Uterus (tissue), 4 donors: ENCODE data around the gene ALS2CL. TPM values are rescaled to one million over a fixed set of nuclear protein-coding genes. Genes with fewer than 3 reads are reported as not detected.

Experiments
- DNase-seq, 2 donors: peaks; one replicate each; pipeline ENCODE4 v3.0.0-alpha.2; 2019 to 2020
- H3K27ac ChIP-seq, 2 donors: fragments of 200-600 bp; sonication (generic); 1 replicate in 1 of 2; 2 replicates in 1 of 2; pipeline ENCODE4 v1.5.1; 2016 to 2018
- H3K27me3 ChIP-seq, 2 donors: fragments of 200-600 bp; sonication (generic); one replicate each; pipeline ENCODE4 v1.5.1; 2018 to 2019; ENCODE audit warnings: control low read depth in 1 of 2
- H3K36me3 ChIP-seq, 2 donors: fragments of 200-600 bp; sonication (generic); one replicate each; pipeline ENCODE4 v1.5.1; 2019; ENCODE audit warnings: control low read depth in 1 of 2
- H3K4me1 ChIP-seq, 2 donors: fragments of 200-600 bp; sonication (generic); one replicate each; pipeline ENCODE4 v1.5.1; 2018 to 2019; ENCODE audit warnings: control low read depth in 1 of 2
- H3K4me3 ChIP-seq, 2 donors: fragments of 200-600 bp; sonication (generic); 1 replicate in 1 of 2; 2 replicates in 1 of 2; pipeline ENCODE4 v1.5.1; 2018 to 2019; ENCODE audit warnings: mild to moderate bottlenecking in 1 of 2
- H3K9me3 ChIP-seq, 2 donors: fragments of 200-600 bp; sonication (generic); one replicate each; pipeline ENCODE4 v1.5.1; 2019; ENCODE audit warnings: control low read depth in 1 of 2
- CTCF ChIP-seq, 4 experiments: fragments of 200-600 bp in 2 of 4; fragments of 450-650 bp in 2 of 4; sonication (generic) in 2 of 4; IDR thresholded peaks; one replicate each; pipeline ENCODE4 v1.5.1; 2016 to 2019; ENCODE audit warnings: antibody characterized with exemption in 4 of 4, mild to moderate bottlenecking in 2 of 4, moderate library complexity in 1 of 4
- POLR2A ChIP-seq, 2 donors: fragments of 450-650 bp; IDR thresholded peaks; one replicate each; pipeline ENCODE4 v1.6.1; 2016; ENCODE audit warnings: antibody characterized with exemption in 2 of 2, mild to moderate bottlenecking in 1 of 2, moderate library complexity in 1 of 2
- intact Hi-C: fragments of 100-400 bp; cut with DNase I; formaldehyde crosslinking; loops from one replicate; pipeline ENCODE4 v1.15.1; 2023; ENCODE audit warnings: low total_unique reads
- total RNA-seq, 4 donors: library from RNA; depleted of rRNA in 3 of 4; stranded (reverse); fragments of >200 nt in 3 of 4; gene quantifications; one replicate each; pipeline versions ENCODE4 v1.1.0 to v1.2.4, GENCODE V29; 2014 to 2023
- donor health status: DM: yes; HTN: yes; CAD: no.

The ALS2CL gene
- total RNA-seq, 4 donors from 2014 or later = 15.7 to 75.3 (median 31.5) TPM

- no peak for TF ChIP-seq CTCF (IDR thresholded peaks at IDR 0.05)
- no peak for TF ChIP-seq POLR2A (IDR thresholded peaks at IDR 0.05)
- H3K4me3 ChIP-seq = no peak overlapping the region
- no peaks in the 10 kb centered on the region for H3K36me3 ChIP-seq
- no peaks in the 10 kb centered on the region for H3K9me3 ChIP-seq
- H3K27me3 ChIP-seq = no peaks in the 10 kb centered on the region
- no peak for DNase-seq
- no peak overlapping the region for H3K27ac ChIP-seq
- no peaks in the 10 kb centered on the region for H3K4me1 ChIP-seq
- intact Hi-C loops = no loop called here
Measured at GRCh38 chr3:46734773-46735172, 41.3 kb upstream of the ALS2CL start.

- Histone ChIP-seq H3K4me1 (no peaks in the 10 kb centered on the region), H3K4me3 (no peak overlapping the region), H3K27me3 (no peaks in the 10 kb centered on the region), H3K9me3 (no peaks in the 10 kb centered on the region), H3K27ac (no peak overlapping the region), H3K36me3 (no peaks in the 10 kb centered on the region)
- TF ChIP-seq POLR2A (IDR thresholded peaks at IDR 0.05) (no peak), CTCF (IDR thresholded peaks at IDR 0.05) (no peak)
- intact Hi-C loops = no loop called here
- no peak for DNase-seq
Measured at GRCh38 chr3:46733026-46733800, 39.7 kb upstream of the ALS2CL start.

- Histone ChIP-seq H3K4me3 (no peak overlapping the region), H3K4me1 (no peaks in the 10 kb centered on the region)
Measured at GRCh38 chr3:46731795-46732194, 38.3 kb upstream of the ALS2CL start.

GRCh38 chr3:46730819-46731218 is 37.3 kb upstream of the ALS2CL start:
- no peaks in the 10 kb centered on the region for H3K27me3 ChIP-seq
- H3K27ac ChIP-seq = no peak overlapping the region
- intact Hi-C loops = no loop called here
- no peak for DNase-seq
- TF ChIP-seq POLR2A (IDR thresholded peaks at IDR 0.05) (no peak), CTCF (IDR thresholded peaks at IDR 0.05) (no peak)
- H3K9me3 ChIP-seq = no peaks in the 10 kb centered on the region
- no peaks in the 10 kb centered on the region for H3K36me3 ChIP-seq
- H3K4me1 ChIP-seq = no peaks in the 10 kb centered on the region
- no peak overlapping the region for H3K4me3 ChIP-seq

More at GRCh38 chr3:46731795-46732194, 38.3 kb upstream of the ALS2CL start:
- no peak overlapping the region for H3K27ac ChIP-seq
- H3K36me3 ChIP-seq = no peaks in the 10 kb centered on the region
- intact Hi-C loops = no loop called here
- H3K27me3 ChIP-seq = no peaks in the 10 kb centered on the region
- H3K9me3 ChIP-seq = no peaks in the 10 kb centered on the region
- no peak for TF ChIP-seq POLR2A (IDR thresholded peaks at IDR 0.05)
- TF ChIP-seq CTCF (IDR thresholded peaks at IDR 0.05) = no peak
- DNase-seq = no peak

GRCh38 chr3:46729038-46729437 is 35.6 kb upstream of the ALS2CL start:
- intact Hi-C loops = no loop called here
- TF ChIP-seq POLR2A (IDR thresholded peaks at IDR 0.05) (no peak), CTCF (IDR thresholded peaks at IDR 0.05) (no peak)
- Histone ChIP-seq H3K9me3 (no peaks in the 10 kb centered on the region), H3K4me3 (no peak overlapping the region), H3K27me3 (no peaks in the 10 kb centered on the region), H3K4me1 (no peaks in the 10 kb centered on the region), H3K36me3 (no peaks in the 10 kb centered on the region), H3K27ac (no peak overlapping the region)
- no peak for DNase-seq
